NCI-H1436 (cell line): Measurements from ENCODE around the gene ROBO1.
"Not testable (repeated sequence)": the region's sequence is repeated elsewhere in the genome, so short reads cannot be mapped to it uniquely, and the experiment has no call there.

Experiments used
- DNase-seq: peaks from one replicate; lab custom pipeline; 2025; lab: John Stamatoyannopoulos, UW

The ROBO1 gene

GRCh38 chr3:78908236-78908635 is 859.6 kb downstream of the ROBO1 start:
- no peak for DNase-seq

GRCh38 chr3:78907367-78907766 is 860.4 kb downstream of the ROBO1 start:
- no peak for DNase-seq

- no peak for DNase-seq
Measured at GRCh38 chr3:78906930-78907329, 860.9 kb downstream of the ROBO1 start.

- DNase-seq = no peak
Measured at GRCh38 chr3:78906245-78906644, 861.6 kb downstream of the ROBO1 start.

DNA sequence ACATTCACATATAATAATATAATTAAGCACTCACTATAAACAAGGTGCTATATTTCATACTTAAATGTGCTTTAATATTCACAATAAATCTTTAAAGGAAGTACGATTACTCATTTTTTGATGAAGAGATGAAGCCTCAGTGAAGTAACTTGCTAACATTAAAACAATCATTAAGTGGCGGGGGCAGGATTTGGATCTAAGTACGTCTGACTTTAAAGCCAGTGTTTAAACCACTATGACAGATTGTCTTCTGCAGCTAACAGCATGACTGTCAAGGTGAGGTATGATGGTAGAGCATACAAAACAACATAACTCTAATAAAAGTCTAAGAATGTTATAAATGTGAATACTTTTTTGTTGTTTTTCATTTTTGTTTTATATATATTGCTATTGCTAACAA is 862.1 kb downstream of the ROBO1 start:
- DNase-seq = no peak

DNA sequence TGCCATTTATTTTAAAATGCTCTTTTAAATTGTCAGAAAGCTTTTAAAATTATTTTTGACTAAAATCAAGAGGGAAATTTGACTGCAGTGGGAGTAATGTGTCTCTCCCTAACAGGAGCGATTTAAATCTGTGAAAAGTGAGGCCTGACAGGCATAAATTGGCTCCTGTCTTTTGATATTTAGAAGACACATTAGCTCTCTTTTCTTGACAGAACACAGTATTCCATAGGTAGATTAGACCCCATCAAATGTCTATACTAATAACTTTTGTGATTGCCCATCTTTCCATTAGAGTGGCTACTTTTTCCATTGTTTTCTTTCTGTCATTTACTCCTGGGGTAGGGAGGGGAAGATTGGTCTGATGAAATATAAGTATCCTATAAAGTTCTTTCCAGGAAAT is 866.3 kb downstream of the ROBO1 start:
- no peak for DNase-seq

DNA sequence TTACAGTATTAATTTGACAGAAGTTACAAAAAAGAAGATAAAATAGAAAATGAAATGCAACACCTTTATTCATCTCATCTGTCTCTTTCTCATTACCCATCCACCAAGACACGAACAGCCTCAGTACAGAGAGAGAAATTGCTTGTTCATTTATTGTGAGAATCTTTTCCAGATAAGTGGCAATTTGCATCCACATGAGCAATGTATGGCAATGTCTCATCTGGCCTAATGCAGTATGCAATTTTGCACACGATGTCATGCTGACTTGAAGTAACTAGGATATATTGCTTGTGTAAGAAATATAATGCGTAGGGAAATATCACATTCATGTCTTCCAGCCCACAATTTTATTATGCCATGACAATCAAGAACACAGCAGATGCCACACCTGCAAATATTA is 866.9 kb downstream of the ROBO1 start:
- DNase-seq = no peak

- DNase-seq = no peak
Measured at GRCh38 chr3:78900426-78900825, 867.4 kb downstream of the ROBO1 start.

- no peak for DNase-seq
Measured at GRCh38 chr3:78895528-78895927, 872.3 kb downstream of the ROBO1 start.

- DNase-seq = no peak
Measured at GRCh38 chr3:78894787-78895186, 873.0 kb downstream of the ROBO1 start.

DNA sequence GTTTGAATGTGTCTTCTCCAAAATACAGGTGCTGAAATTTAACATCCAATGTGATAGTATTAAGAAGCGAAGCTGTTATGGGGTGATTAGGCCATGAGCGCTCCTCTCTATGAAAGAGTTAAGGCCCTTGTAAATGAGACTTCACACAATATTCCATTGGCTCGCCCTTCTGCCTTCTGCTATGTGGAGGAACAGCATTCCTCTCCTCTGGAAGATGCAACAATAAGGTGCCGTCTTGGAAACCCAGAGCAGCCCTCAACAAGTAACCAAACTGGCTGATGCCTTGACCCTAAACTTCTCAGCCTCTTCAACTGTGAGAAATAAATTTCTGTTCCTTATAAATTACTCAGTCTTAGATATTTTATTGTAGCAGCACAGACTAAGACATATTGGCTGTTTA is 874.6 kb downstream of the ROBO1 start:
- no peak for DNase-seq

- no peak for DNase-seq
Measured at GRCh38 chr3:78889348-78889747, 878.5 kb downstream of the ROBO1 start.

GRCh38 chr3:78888635-78889034 is 879.2 kb downstream of the ROBO1 start:
- no peak for DNase-seq

DNA sequence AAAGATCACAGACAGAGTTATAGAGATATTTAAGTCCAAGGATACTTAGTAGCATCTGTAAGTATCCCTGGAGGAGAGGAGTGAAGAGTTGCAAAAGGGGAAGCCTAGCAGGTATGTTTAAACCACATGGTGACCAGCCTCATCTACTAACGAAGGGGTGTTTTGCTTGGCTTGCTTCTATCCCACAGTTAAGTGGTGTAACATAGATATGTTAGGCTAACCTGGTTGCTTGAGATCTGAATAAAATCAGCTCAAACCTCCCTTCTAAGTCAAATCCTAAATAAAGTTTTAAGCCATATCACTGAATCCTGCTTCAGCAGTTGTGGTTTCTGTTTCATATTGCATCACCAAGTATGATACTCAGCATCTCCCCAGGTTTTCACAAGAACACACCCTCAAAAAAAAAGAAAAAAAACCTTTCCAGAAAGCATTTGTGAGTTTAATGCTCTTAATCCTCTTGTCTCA is 880.2 kb downstream of the ROBO1 start:
- DNase-seq = no peak

DNA sequence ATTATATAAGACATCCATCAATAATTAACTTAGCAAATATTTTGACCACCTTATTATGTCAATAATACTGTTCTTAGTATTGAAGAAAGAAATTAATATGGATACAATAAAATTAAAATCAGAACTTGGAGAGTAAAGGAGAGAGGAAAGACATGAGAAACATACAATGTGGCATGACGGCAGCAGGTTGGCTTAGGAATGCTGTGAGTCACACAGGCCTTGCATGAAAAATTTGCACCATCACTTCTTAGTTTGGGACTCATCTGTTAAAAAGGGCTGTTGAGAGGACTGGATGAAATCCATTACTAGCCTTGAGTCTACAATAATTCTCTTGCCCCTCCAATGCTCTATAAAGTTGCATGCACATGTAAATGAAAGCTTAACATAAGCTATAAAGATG is 880.8 kb downstream of the ROBO1 start:
- DNase-seq = no peak

GRCh38 chr3:78884567-78884966 is 883.2 kb downstream of the ROBO1 start:
- DNase-seq = not testable (repeated sequence)

DNA sequence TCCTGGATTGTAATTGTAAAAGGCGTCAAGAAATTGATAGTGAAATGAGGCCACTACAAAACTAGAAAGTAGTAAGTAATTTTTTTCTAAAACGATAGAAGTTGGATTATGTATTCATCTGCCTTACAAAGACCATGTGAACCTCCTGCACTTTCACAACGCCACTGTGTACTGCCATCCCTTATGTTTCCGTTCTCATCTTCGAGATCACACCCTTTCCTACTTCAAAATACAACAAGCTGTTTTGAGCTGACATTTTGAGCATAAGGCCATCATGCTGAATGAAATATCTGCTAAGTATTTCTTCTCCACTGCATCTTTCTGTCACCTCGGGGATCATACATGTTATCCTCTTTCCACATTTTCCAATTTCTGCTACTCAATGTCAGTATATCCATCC is 885.5 kb downstream of the ROBO1 start:
- DNase-seq = no peak

- no peak for DNase-seq
Measured at GRCh38 chr3:78881501-78881900, 886.3 kb downstream of the ROBO1 start.

- no peak for DNase-seq
Measured at GRCh38 chr3:78880603-78881461, 887.0 kb downstream of the ROBO1 start.

DNA sequence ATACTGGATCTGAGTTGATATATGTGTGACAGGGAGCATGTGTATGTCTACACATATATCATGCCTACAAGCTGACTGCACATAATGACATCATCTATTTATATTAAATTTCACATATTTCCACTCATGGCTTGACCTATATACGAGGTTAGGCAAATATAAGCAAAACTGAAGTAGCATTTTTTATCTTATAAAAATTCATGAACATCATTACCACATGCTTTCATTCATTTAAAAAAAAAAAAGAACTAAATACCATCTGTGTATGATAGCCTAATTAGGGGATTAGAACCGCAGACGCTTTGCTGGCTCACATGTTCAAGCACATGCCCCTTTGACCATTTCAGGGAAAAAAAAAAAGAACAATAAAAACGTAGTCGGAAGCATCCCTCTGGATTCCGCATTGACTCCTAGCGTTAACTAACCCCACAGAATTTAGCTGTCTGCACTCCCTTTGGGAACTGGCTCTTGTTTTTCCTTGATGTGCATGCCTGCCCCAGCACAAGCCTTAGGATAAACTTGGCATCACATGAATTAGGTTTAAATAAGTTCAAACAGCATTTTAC is 888.4 kb downstream of the ROBO1 start:
- no peak for DNase-seq

- no peak for DNase-seq
Measured at GRCh38 chr3:78878789-78879188, 889.0 kb downstream of the ROBO1 start.

DNA sequence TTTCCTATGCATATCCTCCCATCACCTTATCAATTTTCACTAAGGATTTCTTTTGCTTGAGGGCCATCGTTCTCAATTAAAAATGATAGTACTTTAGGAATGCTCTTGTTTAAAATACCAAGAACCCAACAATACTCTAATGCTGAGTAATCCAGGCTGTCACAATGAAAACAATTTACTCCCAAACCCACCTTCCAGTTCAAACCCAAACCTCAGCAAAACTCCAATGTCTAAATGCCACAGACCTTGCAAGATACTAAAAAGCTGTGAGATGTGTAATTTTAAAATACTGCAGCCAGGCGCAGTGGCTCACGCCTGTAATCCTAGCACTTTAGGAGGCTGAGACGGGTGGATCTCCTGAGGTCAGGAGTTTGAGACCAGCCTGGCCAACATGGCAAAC is 889.8 kb downstream of the ROBO1 start:
- DNase-seq = no peak

DNA sequence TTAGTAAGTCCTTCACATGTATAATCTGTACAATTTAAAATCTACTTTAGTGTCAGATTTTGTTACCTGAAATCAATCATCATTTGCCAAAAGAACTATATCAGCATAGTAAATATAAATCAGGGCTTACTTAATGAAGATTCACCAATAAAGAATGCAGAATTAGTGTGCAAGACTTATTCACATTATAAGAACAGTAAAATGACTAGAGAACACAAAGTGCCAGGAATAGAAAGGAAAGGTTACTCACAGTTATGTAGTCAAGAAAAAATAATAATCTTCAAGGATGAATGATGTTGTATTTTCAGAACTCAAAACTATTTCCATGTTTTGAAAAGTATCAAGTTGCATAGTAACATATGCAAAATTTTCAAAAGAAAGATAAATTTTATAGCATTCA is 891.9 kb downstream of the ROBO1 start:
- DNase-seq = no peak

- no peak for DNase-seq
Measured at GRCh38 chr3:78875436-78875835, 892.4 kb downstream of the ROBO1 start.
